ENCODE measurements around the gene SIRT2. TPM values are rescaled to one million over a fixed set of nuclear protein-coding genes. Genes with fewer than 3 reads are reported as not detected.
"Not testable (repeated sequence)": the region's sequence is repeated elsewhere in the genome, so short reads cannot be mapped to it uniquely, and the experiment has no call there.

SIRT2 gene
- total RNA-seq, 2 donors from 2014 or later: 41.7 to 48.1 TPM

DNA sequence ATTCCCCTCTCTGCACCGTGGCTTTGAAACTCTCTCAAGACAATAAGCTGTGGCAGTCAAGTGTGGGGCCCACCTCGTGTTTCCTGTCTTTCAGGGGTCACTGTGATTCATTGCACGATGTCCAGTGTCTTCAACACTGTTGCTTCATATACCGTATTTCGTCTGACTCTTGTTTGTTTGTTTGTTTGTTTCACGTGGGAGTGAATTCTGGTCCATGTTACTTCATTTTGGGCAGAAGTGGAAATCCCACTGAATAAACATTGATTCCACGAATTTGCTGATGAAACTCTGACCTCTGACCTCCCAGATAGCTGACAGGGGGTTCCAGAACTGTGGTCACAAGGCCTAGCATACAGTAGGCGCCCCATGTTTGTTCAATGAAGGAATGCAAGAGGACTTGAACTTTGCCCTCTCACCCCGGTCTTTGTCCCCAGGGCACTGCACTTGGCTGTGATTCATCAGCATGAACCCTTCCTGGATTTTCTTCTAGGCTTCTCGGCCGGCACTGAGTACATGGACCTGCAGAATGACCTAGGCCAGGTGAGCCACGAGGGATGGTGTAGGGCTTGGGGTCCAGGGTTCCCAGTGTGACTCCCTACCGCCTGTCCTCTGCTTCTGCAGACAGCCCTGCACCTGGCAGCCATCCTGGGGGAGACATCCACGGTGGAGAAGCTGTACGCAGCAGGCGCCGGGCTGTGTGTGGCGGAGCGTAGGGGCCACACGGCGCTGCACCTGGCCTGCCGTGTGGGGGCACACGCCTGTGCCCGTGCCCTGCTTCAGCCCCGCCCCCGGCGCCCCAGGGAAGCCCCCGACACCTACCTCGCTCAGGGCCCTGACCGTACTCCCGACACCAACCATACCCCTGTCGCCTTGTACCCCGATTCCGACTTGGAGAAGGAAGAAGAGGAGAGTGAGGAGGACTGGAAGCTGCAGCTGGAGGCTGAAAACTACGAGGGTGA is 5.4 kb upstream of the SIRT2 start:
- intact Hi-C loops (cut with DNase I): no loop called here
- no peak for DNase-seq (ENCODE audit: low spot score)

DNA sequence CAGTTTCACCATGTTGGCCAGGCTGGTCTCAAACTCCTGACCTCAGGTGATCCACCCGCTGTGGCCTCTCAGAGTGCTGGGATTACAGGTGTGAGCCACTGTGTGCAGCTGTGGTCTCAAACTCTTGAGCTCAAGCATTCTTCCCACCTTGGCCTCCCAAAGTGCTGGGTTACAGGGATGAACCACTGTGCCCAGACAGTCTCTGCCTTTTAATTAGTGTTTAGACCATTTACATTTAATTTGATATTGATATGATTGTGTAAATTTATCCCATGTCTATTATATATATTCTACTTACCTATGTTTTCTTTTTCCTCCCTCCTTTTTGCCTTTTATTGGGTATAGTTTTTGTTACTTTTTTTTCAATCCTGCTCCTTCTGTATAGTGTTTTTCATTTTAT is 2.3 kb upstream of the SIRT2 start:
- intact Hi-C loops (cut with DNase I): no loop called here
- DNase-seq (ENCODE audit: low spot score): no peak

DNA sequence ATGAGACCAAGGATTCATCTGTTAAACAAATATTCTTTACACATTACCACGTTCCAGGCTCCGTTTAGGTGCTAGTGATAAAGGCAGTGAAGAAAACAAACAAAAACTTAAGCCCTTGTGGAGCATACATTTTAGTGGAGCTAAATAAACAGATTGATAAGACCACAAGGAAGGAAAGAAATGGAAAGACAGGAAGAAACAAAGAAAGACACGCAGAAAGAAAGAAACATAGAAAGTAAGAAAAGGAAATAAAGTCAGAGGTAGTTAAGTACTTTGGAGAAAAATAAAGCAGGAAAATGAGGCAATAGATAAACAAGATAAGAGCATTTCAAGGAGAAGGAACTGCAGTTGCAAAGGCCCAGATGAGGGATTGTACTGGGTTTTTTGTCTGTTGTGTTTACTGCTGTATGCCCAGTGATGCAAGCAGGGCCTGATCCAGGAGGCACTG is 1.3 kb upstream of the SIRT2 start:
- intact Hi-C loops (cut with DNase I): no loop called here
- no peak for DNase-seq (ENCODE audit: low spot score)

DNA sequence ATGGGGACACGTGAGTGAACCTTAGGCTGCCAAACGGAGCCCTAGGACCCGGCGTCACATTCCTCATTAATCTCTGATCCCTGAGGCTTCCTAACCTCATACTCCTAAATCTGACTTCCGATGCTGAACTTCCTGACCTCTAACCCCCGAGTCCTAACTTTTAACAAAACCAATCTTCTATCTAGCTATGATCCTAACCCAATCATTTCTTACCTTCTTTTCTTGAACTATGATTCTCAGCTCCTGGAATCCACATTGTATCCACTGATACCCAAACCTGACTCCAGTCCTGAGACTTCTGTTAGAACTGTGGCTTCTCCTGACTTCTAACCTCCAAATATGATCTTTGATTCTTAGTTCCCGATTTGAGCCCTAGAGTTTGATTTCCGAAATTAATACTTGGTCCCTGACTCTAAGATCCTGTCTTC is 798 bp upstream of the SIRT2 start:
- DNase-seq (ENCODE audit: low spot score): no peak
- intact Hi-C loops (cut with DNase I): no loop called here

DNA sequence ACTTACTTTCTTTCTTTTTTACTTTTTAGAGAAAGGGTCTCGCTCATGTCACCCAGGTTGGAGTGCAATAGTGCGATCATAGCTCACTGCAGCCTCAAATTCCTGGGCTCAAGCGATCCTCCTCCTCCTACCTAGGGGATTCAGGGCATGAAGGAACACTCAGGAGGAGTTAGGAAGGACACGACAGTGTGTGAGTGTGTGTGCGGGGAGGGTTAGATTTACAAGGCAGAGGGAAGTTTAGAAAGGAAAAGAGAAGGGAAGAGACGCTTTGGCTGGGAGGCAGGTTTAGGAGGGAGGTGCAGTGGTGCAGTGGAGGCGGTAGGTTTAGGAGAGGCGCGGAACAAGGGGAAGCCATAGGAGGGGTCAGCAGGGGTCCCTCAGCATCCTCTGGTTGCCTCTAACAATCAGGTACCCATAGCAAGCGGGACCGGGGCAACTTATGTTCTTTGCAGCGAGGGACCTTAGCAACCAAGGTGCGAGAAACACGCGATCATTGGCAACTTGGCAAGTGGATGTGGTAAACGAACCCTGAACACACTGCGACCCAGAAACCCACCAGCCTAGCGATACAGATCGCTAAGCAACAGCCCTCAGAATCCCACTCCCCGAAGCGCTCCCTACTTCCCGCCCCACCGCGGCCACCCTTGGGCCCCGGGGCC is 501 bp downstream of the SIRT2 start:
- intact Hi-C loops (cut with DNase I): no loop called here
- DNase-seq (ENCODE audit: low spot score): no peak

DNA sequence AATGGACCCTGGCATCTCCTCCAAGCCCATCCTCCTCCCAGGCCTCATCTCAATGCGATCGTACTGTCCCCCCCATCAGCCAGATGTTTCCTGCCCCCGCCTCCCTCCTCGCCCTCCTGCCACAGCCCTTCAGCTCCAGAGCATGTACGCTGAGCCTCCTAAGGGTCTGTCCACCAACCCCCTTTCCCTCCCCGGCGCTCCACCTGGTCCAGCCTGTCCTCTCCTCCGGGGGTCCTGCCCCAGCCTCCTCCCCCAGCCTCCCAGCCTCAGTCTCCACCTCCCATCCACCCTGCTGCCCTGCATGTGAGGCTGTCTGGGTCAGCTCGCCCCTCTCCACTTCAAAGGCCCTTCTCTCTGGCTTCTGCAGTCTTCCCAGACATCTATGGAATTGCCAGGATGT is 4.5 kb downstream of the SIRT2 start:
- no peak for DNase-seq (ENCODE audit: low spot score)
- intact Hi-C loops (cut with DNase I): no loop called here

DNA sequence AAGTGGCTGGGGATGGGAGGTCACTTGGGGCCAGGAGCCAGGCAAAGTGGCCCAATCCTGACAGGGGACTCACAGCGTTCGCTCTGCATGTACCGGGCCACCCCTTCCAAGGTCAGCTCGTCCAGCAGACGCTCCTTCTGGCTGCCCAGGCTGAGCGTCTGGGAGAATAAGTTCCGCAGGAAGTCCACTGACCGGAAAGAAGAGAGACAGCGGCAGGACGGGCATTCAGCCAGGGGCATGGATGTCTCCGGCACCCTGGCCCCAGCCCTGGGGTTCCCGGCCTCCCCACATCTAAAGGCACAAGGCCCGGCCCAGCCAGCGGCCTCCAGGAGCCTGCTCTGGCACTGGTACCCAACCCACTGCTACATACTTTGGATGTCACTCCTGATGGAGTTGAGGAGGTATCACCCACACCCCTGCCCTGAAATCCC is 6.1 kb downstream of the SIRT2 start:
- no peak for DNase-seq (ENCODE audit: low spot score)

DNA sequence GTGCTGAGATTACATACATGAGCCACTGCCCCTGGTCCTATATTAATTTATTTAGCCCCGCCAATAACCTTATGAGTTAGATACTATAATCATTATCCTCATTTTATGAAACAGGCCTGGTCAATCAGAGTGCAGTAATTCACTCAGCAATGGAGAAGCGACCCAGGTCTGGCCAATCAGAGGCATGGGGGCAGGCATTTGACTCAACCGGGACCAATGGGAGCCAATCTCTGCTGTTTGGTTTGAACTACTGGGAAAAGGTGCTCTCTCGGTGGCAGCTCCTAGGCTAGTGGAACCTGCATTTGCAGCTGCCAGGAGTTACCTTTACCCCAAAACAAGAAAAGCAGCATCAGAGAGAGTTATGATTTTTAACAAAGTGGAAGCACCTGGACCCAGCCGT is 6.6 kb downstream of the SIRT2 start:
- no peak for DNase-seq (ENCODE audit: low spot score)
- intact Hi-C loops (cut with DNase I): no loop called here

More for the DNA sequence above, 6.1 kb downstream of the SIRT2 start:
- intact Hi-C loops (cut with DNase I): no loop called here

DNA sequence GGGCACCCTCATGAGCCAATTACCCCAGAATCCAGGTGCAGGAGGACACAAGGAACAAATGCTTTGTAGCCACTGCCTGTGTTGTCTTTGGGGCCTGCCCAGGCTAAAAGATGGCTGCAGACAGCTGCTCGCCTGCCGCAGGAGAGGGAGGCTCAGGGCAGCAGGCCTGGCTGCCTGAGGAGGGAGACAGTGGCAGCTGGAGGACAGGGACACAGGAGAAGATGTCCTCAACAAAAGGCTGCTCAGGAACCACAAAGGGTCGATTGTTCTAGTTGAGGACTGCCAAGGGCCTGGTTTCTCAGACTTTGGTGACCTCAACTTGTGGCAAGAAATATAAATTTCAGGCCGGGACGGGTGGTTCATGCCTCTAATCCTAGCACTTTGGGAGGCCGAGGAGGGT is 7.6 kb downstream of the SIRT2 start:
- intact Hi-C loops (cut with DNase I): no loop called here
- no peak for DNase-seq (ENCODE audit: low spot score)

DNA sequence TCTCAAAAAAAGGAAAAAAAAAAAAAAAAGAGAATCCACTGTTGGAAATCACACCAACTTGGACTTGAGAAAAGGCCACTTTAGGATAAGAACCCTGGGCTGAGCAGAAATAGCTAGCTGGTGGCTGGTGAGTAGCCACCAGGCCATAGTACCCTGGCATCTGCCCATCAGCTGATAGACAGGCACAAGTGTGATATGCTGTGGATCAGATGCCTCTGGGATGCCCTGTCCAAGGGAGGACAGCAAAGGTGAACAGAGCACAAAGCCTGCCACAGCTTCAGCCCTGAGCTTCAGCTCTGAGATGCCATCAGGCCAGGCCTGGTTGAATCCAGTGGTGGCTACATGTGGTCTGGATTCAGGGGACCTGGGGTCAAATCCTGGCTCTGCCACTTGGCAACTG is 8.7 kb downstream of the SIRT2 start:
- no peak for DNase-seq (ENCODE audit: low spot score)
- intact Hi-C loops (cut with DNase I): no loop called here

DNA sequence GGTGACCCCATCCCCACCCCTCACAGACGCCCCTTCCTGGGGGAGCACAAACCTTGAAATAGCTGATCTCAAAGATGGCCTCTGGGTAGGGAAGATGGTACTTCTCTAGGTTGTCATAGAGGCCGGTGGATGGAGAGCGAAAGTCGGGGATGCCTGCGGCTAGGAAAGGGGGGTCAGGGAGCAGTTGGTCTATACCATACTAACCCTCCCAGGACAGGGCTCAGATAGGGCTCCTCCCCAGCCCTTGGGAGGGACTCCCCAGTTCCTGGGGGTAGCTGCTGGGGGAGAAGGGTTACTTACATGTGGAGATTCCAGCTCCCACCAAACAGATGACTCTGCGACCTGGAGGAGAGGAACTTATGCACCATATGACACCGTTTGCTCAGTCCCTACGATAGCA is 9.6 kb downstream of the SIRT2 start:
- no peak for DNase-seq (ENCODE audit: low spot score)
- intact Hi-C loops (cut with DNase I): no loop called here

DNA sequence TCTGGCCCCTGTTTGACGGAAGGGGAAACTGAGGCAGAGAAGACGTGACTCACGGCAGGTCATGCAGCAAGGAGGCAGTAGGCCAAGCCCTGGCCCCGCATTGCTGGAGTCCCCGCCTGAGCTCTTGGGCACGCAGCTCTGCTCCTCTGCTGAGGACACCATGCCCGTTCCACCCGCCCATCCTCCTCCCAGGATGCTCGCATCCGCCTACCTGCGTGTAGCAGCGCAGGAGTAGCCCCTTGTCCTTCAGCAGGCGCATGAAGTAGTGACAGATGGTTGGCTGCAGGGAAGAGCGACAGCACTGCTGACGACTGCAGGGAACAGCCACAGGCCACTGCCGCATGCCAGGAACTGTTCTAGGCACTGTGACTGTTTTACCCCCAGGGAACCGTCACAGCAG is 10.5 kb downstream of the SIRT2 start:
- intact Hi-C loops (cut with DNase I): no loop called here
- no peak for DNase-seq (ENCODE audit: low spot score)

DNA sequence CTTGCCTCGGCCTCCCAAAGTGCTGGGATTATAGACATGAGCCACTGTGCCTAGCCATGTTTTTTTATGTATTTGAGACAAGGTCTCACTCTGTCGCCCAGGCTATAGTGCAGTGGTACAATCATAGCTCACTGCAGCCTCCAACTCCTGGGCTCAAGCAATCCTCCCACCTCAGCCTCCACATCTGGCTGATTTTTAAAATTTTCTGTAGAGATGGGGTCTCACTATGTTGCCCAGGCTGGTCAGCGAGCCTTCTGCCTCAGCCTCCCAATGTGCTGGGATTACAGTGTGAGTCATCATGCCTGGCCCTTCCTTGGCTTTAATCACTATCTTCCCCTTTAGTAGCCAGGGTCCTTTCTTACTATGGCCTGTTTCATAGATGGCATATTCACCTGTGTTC is 14.7 kb downstream of the SIRT2 start:
- not testable (repeated sequence) for DNase-seq (ENCODE audit: low spot score)

DNA sequence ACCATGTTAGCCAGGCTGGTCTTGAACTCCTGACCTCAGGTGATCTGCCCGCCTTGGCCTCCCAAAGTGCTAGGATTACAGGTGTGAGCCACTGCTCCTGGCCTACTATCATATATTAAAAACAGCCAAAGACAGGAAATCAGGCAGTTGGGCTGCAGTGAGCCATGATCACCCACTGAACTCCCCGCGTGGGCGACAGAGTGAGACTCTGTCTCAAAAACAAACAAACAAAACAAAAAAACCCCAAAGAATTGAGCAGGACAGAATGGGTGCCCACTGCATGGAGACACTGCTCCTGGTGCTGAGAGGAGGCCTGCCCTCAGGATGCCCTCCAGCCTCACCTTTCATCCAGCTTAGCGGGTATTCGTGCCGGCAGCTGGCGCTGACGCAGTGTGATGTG is 16.1 kb downstream of the SIRT2 start:
- intact Hi-C loops (cut with DNase I): no loop called here
- DNase-seq (ENCODE audit: low spot score): no peak

More for the DNA sequence above, 14.7 kb downstream of the SIRT2 start:
- intact Hi-C loops (cut with DNase I): not testable (repeated sequence)

DNA sequence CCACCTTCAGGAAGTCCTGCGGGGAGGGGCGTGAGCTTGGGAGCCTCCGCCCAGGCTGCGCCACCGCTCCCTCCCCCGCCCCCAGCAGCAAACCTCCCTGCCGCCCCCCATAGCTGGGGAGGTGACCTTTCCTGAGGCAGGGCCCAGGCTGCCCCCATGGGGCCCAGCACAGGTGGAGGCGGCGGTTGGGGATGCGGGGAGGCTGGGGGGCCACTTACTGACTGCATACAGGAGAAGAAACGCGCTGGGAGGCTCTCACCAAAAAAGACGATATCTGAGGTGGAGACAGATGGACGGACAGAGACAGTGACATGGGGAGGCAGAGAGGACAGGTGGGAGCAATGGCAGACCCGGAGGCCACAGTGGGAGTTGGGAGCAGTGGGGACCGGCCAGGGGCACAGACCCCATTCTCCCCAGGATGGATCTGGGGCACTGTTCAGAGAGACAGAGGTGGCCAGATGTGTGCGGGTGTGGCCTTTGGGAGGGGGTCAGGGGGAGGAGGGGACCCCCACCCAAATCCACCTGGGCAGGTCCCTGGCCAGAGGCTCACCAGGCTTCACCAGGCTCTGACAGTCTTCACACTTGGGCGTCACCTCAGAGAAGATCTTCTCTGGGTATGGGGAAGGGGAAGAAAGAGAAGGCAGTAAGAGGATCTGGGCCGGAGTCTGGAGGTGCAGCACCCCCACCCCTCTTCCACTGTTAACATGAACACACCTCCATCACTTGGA is 18.4 kb downstream of the SIRT2 start:
- intact Hi-C loops (cut with DNase I): no loop called here
- DNase-seq (ENCODE audit: low spot score): no peak

DNA sequence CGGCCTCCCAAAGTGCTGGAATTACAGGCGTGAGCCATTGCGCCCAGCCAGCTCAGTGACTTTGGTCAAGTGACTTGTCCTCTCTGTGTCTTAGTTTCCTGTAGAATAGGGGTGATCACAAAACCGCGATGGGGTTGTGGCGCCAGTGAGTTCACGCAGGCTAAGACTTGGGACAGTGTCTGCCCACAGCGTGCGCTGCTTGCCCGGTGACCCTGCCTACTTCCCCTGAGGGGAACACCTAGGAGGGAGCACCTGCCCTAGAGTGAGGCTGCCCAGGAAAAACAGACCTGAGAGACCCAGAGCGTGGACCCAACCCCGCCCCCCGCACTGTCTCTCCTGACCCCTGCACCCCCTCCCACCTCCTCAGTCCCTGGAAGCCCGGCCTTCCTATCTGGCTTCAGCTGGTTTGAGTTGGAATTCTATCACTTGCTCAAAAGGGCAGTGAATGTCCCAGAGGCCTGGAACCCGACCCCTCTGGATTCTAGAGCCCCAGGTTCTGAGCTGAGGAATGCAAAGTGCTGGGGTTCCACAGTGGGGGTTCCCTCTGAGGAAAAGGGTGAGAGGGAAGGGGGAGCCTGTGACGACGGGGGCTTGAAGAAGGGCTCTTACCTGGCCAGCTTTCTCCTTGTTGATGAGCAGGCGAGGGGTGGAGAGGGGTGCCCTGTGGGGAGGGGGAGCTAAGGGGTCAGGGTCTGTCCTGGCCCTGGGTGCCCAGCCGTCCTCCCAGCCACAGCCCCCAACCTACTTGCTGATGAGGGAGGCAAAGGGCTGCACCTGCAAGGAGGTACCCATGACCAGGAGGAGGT is 19.1 kb downstream of the SIRT2 start:
- no peak for DNase-seq (ENCODE audit: low spot score)
- intact Hi-C loops (cut with DNase I): no loop called here

DNA sequence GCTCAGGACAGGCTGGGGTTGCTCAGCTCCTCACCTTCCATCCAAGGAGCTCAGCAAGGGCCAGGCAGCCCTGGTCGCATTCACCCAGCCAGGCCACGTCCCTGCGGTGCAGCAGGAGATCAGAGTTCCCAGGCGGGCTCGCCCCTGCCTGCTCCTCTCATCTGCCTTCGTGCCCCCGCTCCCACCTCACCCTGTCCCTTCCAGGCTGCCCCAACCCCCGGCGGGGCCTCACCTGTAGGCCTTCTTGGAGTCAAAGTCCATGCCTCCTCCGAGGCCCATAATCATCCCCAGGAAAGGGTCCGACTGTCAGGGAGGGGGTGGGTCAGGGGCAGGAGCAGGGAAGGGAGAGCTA is 20.0 kb downstream of the SIRT2 start:
- DNase-seq (ENCODE audit: low spot score): no peak
- intact Hi-C loops (cut with DNase I): loop anchor here in 1 of 2 donors (2.0 kb wide), 1 partner anchor 27 kb away; no protein-coding TSS in a partner anchor

DNA sequence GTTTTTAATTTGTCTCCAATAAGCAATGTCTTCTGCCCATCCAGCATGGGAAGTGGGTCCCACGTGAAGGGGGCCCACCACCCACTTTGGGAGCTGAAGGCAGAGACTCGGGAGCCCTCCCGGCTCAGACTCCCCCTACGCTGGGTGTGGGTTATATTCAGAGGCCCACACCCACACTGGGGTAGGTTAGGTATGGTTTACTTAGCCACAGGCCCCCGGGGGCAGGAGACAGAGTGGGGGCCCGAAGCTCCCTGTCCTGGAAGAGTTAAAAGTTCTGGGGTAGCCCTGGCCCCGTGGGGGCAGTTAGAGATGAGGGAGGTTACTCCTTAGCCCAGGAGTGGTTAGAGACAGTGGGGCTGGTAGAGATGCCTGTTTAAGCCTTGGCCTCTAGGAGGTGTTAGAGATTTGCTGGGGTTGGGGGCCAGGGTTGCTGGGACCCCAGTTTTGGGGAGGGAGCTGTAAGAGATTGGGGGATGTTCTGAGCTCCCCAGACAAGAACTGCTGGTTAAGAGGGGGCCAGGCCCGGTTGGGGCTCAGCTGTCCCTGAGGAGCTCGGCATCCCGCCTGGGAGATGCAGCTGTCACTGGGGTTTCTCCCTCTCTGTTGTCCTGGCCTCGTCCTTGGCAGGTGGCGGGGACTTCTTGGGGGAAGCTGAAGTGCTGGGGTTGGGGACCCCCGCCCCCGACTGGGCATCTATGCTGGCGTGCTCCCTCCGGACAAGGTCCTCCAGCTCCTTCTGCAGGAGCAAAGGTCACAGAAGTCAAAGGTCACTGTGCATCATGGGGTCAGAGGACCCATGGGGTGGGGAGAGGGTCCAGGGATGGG is 20.6 kb downstream of the SIRT2 start:
- intact Hi-C loops (cut with DNase I): loop anchor here in 1 of 2 donors (2.0 kb wide), 1 partner anchor 26 kb away; no protein-coding TSS in a partner anchor
- DNase-seq (ENCODE audit: low spot score): no peak
